Karpas-422 (cell line): ENCODE results near the gene KSR2. TPM values are rescaled to one million over a fixed set of nuclear protein-coding genes. Genes with fewer than 3 reads are reported as not detected.

Experiments used
- DNase-seq: peaks from one replicate; pipeline ENCODE4 v3.0.0-alpha.2; 2015
- H2AFZ ChIP-seq: fragments of 200-600 bp; sonication (generic); 2 replicates; pipeline ENCODE4 v1.6.1; 2014; ENCODE audit warnings: antibody characterized with exemption, low read length, mixed read lengths
- H3K27ac ChIP-seq: fragments of 200-600 bp; sonication (generic); 2 replicates; pipeline ENCODE4 v1.5.1; 2014; ENCODE audit warnings: mild to moderate bottlenecking, low read length, moderate library complexity
- H3K27me3 ChIP-seq: fragments of 200-600 bp; sonication (generic); 2 replicates; pipeline ENCODE4 v1.6.1; 2014; ENCODE audit warnings: low read length, mixed read lengths
- H3K36me3 ChIP-seq: fragments of 200-600 bp; sonication (generic); 2 replicates; pipeline ENCODE4 v1.6.1; 2014; ENCODE audit warnings: low read length, mixed read lengths; ENCODE audit not compliant: insufficient read depth
- H3K4me1 ChIP-seq: fragments of 200-600 bp; sonication (generic); 2 replicates; pipeline ENCODE4 v1.6.1; 2014; ENCODE audit warnings: mild to moderate bottlenecking, low read length, mixed read lengths
- H3K4me2 ChIP-seq: fragments of 200-600 bp; sonication (generic); 2 replicates; pipeline ENCODE4 v1.6.1; 2014; ENCODE audit warnings: low read length, low read depth, mild to moderate bottlenecking; ENCODE audit not compliant: poor library complexity, severe bottlenecking
- H3K4me3 ChIP-seq: fragments of 200-600 bp; sonication (generic); 2 replicates; pipeline ENCODE4 v1.5.1; 2014; ENCODE audit warnings: mild to moderate bottlenecking, antibody characterized with exemption, low read length, mixed read lengths
- H3K79me2 ChIP-seq: fragments of 200-600 bp; sonication (generic); 2 replicates; pipeline ENCODE4 v1.6.1; 2014; ENCODE audit warnings: mild to moderate bottlenecking, low read length, mixed read lengths
- H3K9ac ChIP-seq: fragments of 200-600 bp; sonication (generic); 2 replicates; pipeline ENCODE4 v1.6.0; 2014; ENCODE audit warnings: low read length
- H3K9me2 ChIP-seq: fragments of 200-600 bp; sonication (generic), shearing (Covaris generic); replicated peaks from 2 replicates; pipeline ENCODE4 v1.6.0; 2014; ENCODE audit warnings: mild to moderate bottlenecking, low read length, moderate library complexity; ENCODE audit not compliant: insufficient read depth
- H3K9me3 ChIP-seq: fragments of 300-700, 200-600 bp; sonication (generic); 2 replicates; pipeline ENCODE4 v1.6.1; 2014; ENCODE audit warnings: low read length, mixed read lengths
- H4K20me1 ChIP-seq: fragments of 200-600 bp; sonication (generic); 2 replicates; pipeline ENCODE4 v1.6.1; 2014; ENCODE audit warnings: mild to moderate bottlenecking, antibody characterized with exemption, low read length, low read depth; ENCODE audit not compliant: insufficient read depth
- total RNA-seq: library from RNA; depleted of rRNA; stranded (reverse); fragments of >200 nt; shearing (Covaris generic); gene quantifications from 2 replicates; pipeline ENCODE4 v1.2.3, GENCODE V29; 2014; ENCODE audit warnings: low replicate concordance

The KSR2 gene
- total RNA-seq, 1 experiment from 2014 or later: 0.04 TPM

DNA sequence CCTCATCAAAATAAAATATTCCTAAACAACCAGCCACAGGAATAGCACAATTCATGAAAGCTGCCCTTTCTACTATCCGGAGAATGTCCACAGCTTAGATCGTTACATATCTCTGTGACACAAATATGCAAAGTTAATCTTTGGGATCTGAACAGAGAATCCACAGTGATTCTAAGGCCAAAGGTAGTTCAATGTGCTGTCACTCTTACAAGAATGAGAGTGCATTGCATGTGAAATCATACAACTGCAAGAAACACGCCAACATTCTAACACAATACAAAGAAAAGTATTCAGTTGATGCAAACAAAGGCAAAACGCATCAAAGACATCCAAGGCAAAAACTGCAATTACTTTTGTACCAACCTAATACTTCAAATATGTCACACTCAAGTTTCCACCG lies 60.4 kb downstream of the KSR2 start:
- Histone ChIP-seq H3K27ac (no peak overlapping the region), H3K4me1 (no peaks in the 10 kb centered on the region), H3K4me2 (no peak overlapping the region), H3K9me2 (no peaks in the 10 kb centered on the region), H3K27me3 (no peaks in the 10 kb centered on the region), H2AFZ (no peak overlapping the region), H3K79me2 (no peaks in the 10 kb centered on the region), H3K36me3 (no peaks in the 10 kb centered on the region), H4K20me1 (no peaks in the 10 kb centered on the region), H3K4me3 (no peak overlapping the region), H3K9ac (no peak overlapping the region), H3K9me3 (no peaks in the 10 kb centered on the region)
- no peak for DNase-seq

GRCh38 chr12:117907108-117907689 lies 61.6 kb downstream of the KSR2 start:
- no peaks in the 10 kb centered on the region for H3K36me3 ChIP-seq
- no peaks in the 10 kb centered on the region for H4K20me1 ChIP-seq
- no peaks in the 10 kb centered on the region for H3K4me1 ChIP-seq
- no peak overlapping the region for H3K27ac ChIP-seq
- no peak overlapping the region for H3K9ac ChIP-seq
- H2AFZ ChIP-seq: no peak overlapping the region
- no peak overlapping the region for H3K4me3 ChIP-seq
- DNase-seq: no peak
- no peak overlapping the region for H3K4me2 ChIP-seq
- H3K9me3 ChIP-seq: no peaks in the 10 kb centered on the region
- no peaks in the 10 kb centered on the region for H3K27me3 ChIP-seq
- no peaks in the 10 kb centered on the region for H3K79me2 ChIP-seq
- H3K9me2 ChIP-seq: no peaks in the 10 kb centered on the region

DNA sequence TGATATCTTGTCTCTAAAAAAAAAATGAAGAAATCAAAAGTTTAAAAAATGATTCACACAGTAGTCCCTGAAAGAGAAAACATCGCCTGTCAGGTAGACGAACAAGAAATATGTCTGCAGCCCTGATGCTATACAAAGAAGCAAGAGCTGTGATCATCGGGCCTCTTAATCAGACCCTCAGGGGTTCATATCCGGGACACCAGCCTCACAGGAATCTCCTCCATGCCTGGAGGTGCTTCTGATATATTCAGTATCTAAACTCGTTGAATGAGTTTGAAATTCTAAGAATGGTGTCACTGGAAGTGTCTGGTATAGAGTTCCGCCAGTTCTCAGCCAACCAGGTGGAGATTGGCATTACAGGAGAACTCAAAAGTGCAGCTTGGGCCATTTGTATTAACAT lies 64.7 kb downstream of the KSR2 start:
- Histone ChIP-seq H3K4me2 (no peak overlapping the region), H3K27ac (no peak overlapping the region), H3K79me2 (no peaks in the 10 kb centered on the region), H3K36me3 (no peaks in the 10 kb centered on the region), H3K9me3 (no peaks in the 10 kb centered on the region), H3K9me2 (no peaks in the 10 kb centered on the region), H3K4me3 (no peak overlapping the region), H4K20me1 (no peaks in the 10 kb centered on the region), H2AFZ (no peak overlapping the region), H3K27me3 (no peaks in the 10 kb centered on the region), H3K4me1 (no peaks in the 10 kb centered on the region), H3K9ac (no peak overlapping the region)
- DNase-seq: no peak

- Histone ChIP-seq H2AFZ (no peak overlapping the region), H3K4me3 (no peak overlapping the region), H3K9ac (no peak overlapping the region), H3K27me3 (no peaks in the 10 kb centered on the region), H3K27ac (no peak overlapping the region), H3K36me3 (no peaks in the 10 kb centered on the region), H3K79me2 (no peaks in the 10 kb centered on the region), H4K20me1 (no peaks in the 10 kb centered on the region), H3K4me1 (no peaks in the 10 kb centered on the region), H3K9me2 (no peaks in the 10 kb centered on the region), H3K4me2 (no peak overlapping the region), H3K9me3 (no peaks in the 10 kb centered on the region)
- DNase-seq: no peak
These were observed 65.5 kb downstream of the KSR2 start for GRCh38 chr12:117903110-117903840.

DNA sequence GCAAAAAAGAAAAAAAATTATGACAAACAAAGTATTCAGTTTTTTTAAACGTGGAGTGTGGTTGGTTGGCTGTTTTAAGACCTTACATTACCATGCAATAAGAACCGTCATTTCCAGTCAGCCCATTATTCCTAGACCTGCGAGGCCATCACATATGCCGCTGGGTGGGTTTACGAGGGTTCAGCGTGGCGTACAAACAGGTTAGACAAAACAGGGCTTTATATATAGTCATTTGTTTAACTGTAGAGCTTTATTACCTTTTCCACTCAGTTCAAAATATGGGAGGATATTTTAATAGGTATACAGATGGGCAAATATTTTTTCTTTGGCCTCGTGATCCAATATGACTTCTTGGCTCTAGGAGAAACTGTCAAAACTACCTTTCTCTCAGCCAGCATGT lies 67.2 kb downstream of the KSR2 start:
- Histone ChIP-seq H3K4me3 (no peak overlapping the region), H3K4me2 (no peak overlapping the region)
- DNase-seq: no peak

DNA sequence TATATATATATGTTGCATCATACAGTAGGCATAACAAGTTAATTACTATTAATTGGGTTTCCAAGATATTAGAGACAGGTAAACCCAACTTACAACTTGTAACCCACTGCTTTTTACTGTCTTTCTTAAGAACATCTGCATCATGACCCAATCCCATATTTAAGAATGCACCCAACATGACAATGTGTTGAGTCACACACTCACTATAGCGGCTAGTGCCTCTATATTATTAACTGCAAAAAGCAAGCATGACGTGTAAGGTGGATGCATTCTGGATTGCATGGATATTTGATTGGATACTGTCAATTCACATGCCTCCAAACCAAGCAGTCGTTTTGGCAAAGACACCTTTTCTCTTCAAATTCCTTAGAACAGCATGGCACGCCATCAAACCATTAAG lies 68.2 kb downstream of the KSR2 start:
- Histone ChIP-seq H3K9ac (no peak overlapping the region), H3K27ac (no peak overlapping the region), H4K20me1 (no peaks in the 10 kb centered on the region), H2AFZ (no peak overlapping the region), H3K4me2 (no peak overlapping the region), H3K79me2 (no peaks in the 10 kb centered on the region), H3K4me3 (no peak overlapping the region), H3K4me1 (no peaks in the 10 kb centered on the region), H3K9me2 (no peaks in the 10 kb centered on the region), H3K27me3 (no peaks in the 10 kb centered on the region), H3K36me3 (no peaks in the 10 kb centered on the region), H3K9me3 (no peaks in the 10 kb centered on the region)
- DNase-seq: no peak

More for the DNA sequence above, 67.2 kb downstream of the KSR2 start:
- no peaks in the 10 kb centered on the region for H3K27me3 ChIP-seq
- H3K9me2 ChIP-seq: no peaks in the 10 kb centered on the region
- H3K9ac ChIP-seq: no peak overlapping the region
- H2AFZ ChIP-seq: no peak overlapping the region
- H3K9me3 ChIP-seq: no peaks in the 10 kb centered on the region
- no peaks in the 10 kb centered on the region for H4K20me1 ChIP-seq
- no peaks in the 10 kb centered on the region for H3K79me2 ChIP-seq
- H3K36me3 ChIP-seq: no peaks in the 10 kb centered on the region
- H3K4me1 ChIP-seq: no peaks in the 10 kb centered on the region
- no peak overlapping the region for H3K27ac ChIP-seq

DNA sequence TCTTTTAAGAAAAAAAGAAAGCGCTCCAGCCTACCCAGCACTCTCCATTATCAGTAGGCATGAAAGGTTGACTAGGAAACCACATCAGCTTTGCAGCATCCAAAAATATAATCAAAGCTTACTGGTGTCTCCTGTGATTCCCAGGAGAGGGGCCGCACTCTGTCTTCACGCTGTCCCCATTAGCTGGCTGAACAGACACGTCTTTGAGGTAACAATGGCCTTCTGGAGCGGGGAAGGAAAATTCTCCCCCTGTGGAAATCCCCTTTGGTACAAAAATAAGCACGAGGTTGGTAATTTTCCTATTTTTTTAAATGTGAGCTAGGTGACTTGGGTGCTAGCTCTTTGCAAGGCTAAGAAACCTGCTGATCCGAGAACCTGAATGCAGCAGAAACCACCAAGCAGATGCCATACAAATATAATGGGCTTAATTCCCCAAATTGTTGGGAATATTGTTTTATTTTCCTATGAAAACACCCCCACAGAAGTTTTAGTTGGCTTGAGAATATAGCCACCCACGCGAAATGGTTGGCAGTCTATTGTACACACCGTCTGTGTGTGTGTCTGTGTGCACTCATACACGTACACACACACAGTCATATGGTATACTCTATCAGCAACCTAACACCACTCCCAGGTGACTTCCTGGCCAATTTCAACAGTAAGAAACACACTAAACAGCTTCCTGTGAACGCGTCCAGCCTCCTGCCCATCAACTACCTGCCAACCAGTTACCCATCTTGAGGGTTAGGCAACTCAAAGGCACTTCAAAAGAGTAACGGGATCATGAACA lies 71.2 kb downstream of the KSR2 start:
- no peaks in the 10 kb centered on the region for H3K36me3 ChIP-seq
- no peaks in the 10 kb centered on the region for H3K27me3 ChIP-seq
- H3K9me3 ChIP-seq: no peaks in the 10 kb centered on the region
- H3K4me3 ChIP-seq: no peak overlapping the region
- no peak overlapping the region for H2AFZ ChIP-seq
- no peak overlapping the region for H3K4me2 ChIP-seq
- DNase-seq: no peak
- H3K4me1 ChIP-seq: no peaks in the 10 kb centered on the region
- no peaks in the 10 kb centered on the region for H3K9me2 ChIP-seq
- no peaks in the 10 kb centered on the region for H3K79me2 ChIP-seq
- no peak overlapping the region for H3K9ac ChIP-seq
- no peak overlapping the region for H3K27ac ChIP-seq
- H4K20me1 ChIP-seq: no peaks in the 10 kb centered on the region

GRCh38 chr12:117896009-117896408 lies 72.8 kb downstream of the KSR2 start:
- Histone ChIP-seq H3K4me2 (no peak overlapping the region), H3K79me2 (no peaks in the 10 kb centered on the region), H3K9ac (no peak overlapping the region), H3K36me3 (no peaks in the 10 kb centered on the region), H3K27ac (no peak overlapping the region), H3K4me1 (no peaks in the 10 kb centered on the region), H4K20me1 (no peaks in the 10 kb centered on the region), H2AFZ (no peak overlapping the region), H3K9me3 (no peaks in the 10 kb centered on the region), H3K9me2 (no peaks in the 10 kb centered on the region), H3K4me3 (no peak overlapping the region), H3K27me3 (no peaks in the 10 kb centered on the region)
- no peak for DNase-seq
